CD4-positive, CD25-positive, alpha-beta regulatory T cell (primary cell): ENCODE results near the gene C1orf56. TPM values are rescaled to one million over a fixed set of nuclear protein-coding genes. Genes with fewer than 3 reads are reported as not detected.

Source experiments
- ATAC-seq, 2 donors: fragments of 150-1000 bp; cut with Tn5 transposase; one replicate each; pipeline ENCODE4 v1.10.0; 2021; ENCODE audit warnings: low read depth in 2 of 2, moderate number of reproducible peaks in 2 of 2, moderate library complexity in 1 of 2
- DNase-seq, 3 donors: peaks; one replicate each; pipeline versions ENCODE4 v3.0.0 to v3.0.0-alpha.2; 2012 to 2022; ENCODE audit warnings: mixed read lengths in 1 of 3
- H3K27ac ChIP-seq: one replicate; pipeline ENCODE4 v1.7.0; 2013; ENCODE audit warnings: mild to moderate bottlenecking, low read length; ENCODE audit not compliant: insufficient read depth, poor library complexity, severe bottlenecking
- H3K27me3 ChIP-seq: one replicate; pipeline ENCODE4 v1.7.0; 2013; ENCODE audit warnings: low read length; ENCODE audit not compliant: control insufficient read depth, insufficient read depth
- H3K36me3 ChIP-seq: one replicate; pipeline ENCODE4 v1.7.0; 2013; ENCODE audit warnings: mild to moderate bottlenecking, low read length, moderate library complexity; ENCODE audit not compliant: control insufficient read depth, insufficient read depth
- H3K4me1 ChIP-seq: 2 replicates; pipeline ENCODE4 v1.7.0; 2013; ENCODE audit warnings: mild to moderate bottlenecking, low read length; ENCODE audit not compliant: insufficient read depth, control insufficient read depth, poor library complexity, severe bottlenecking
- H3K4me3 ChIP-seq: one replicate; pipeline ENCODE4 v1.7.0; 2013; ENCODE audit warnings: low read depth, mild to moderate bottlenecking, low read length, moderate library complexity
- H3K9me3 ChIP-seq, 2 experiments: 1 replicate in 1 of 2; 2 replicates in 1 of 2; pipeline ENCODE4 v1.7.0; 2013; ENCODE audit warnings: low read length in 2 of 2, mild to moderate bottlenecking in 1 of 2, moderate library complexity in 1 of 2; ENCODE audit not compliant: control insufficient read depth in 2 of 2
- H3K27ac Mint-ChIP-seq, 3 donors: one replicate each; pipeline ENCODE4 v1.8.0; 2020 to 2022; ENCODE audit warnings: mild to moderate bottlenecking in 3 of 3, mixed read lengths in 3 of 3, moderate library complexity in 2 of 3
- H3K27me3 Mint-ChIP-seq: one replicate; pipeline ENCODE4 v1.8.0; 2022; ENCODE audit warnings: mild to moderate bottlenecking, mixed read lengths
- H3K36me3 Mint-ChIP-seq: one replicate; pipeline ENCODE4 v1.8.0; 2020; ENCODE audit warnings: mixed read lengths
- H3K4me1 Mint-ChIP-seq, 4 donors: one replicate each; pipeline ENCODE4 v1.8.0; 2020 to 2022; ENCODE audit warnings: mixed read lengths in 4 of 4, mild to moderate bottlenecking in 1 of 4
- H3K4me3 Mint-ChIP-seq, 4 donors: one replicate each; pipeline ENCODE4 v1.8.0; 2020 to 2022; ENCODE audit warnings: mild to moderate bottlenecking in 4 of 4, mixed read lengths in 4 of 4, moderate library complexity in 3 of 4
- H3K9me3 Mint-ChIP-seq, 7 donors: one replicate each; pipeline ENCODE4 v1.8.0; 2020 to 2022; ENCODE audit warnings: mixed read lengths in 7 of 7, mild to moderate bottlenecking in 3 of 7, moderate library complexity in 2 of 7
- polyA plus RNA-seq, 4 donors: library from polyadenylated mRNA; unstranded; fragments of 300-500 nt; fragmentation: Illumina TruSeq; gene quantifications; one replicate each; pipeline ENCODE4 v1.2.3, GENCODE V29; 2021
- total RNA-seq: library from RNA; stranded (reverse); gene quantifications from one replicate; pipeline ENCODE4 v1.2.3, GENCODE V29; 2022

C1orf56 gene, protein sequence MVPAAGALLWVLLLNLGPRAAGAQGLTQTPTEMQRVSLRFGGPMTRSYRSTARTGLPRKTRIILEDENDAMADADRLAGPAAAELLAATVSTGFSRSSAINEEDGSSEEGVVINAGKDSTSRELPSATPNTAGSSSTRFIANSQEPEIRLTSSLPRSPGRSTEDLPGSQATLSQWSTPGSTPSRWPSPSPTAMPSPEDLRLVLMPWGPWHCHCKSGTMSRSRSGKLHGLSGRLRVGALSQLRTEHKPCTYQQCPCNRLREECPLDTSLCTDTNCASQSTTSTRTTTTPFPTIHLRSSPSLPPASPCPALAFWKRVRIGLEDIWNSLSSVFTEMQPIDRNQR
- total RNA-seq (0.67 TPM), polyA plus RNA-seq (1 to 10 TPM; 3.5 to 4.8 (median 4.1) TPM)

DNA sequence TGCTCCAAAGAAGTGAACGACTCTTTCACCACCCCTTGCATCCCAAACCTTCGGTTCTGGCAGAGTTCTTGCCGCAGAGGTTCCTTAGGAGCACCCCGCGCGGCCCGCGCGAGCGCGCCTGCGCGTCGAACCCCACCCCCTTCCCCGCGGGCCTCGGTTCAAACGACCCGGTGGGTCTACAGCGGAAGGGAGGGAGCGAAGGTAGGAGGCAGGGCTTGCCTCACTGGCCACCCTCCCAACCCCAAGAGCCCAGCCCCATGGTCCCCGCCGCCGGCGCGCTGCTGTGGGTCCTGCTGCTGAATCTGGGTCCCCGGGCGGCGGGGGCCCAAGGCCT is at the start of gene C1orf56:
Gene C1orf56 (plus strand): TSS at position 161 of the 334 bp plus-strand sequence. CDS start 97 bp downstream, at position 258.
- H3K9me3 ChIP-seq, result no peaks in the 10 kb centered on the region
- no peaks in the 10 kb centered on the region for H3K27me3 ChIP-seq
- H3K27ac ChIP-seq, result peak within 1 kb of the TSS; percentile 84
- DNase-seq (peak; percentile 50 to 77 (median 60)), ATAC-seq (peak; percentile 63 to 66)
- H3K4me3 Mint-ChIP-seq, result peak within 1 kb of the TSS; percentile 89 to 97 (median 93)
- peaks cover 14% of the 10 kb centered on the region for H3K36me3 ChIP-seq
- peaks cover 10% of the 10 kb centered on the region for H3K36me3 Mint-ChIP-seq
- peaks cover 0 to 2% (median 0%) of the 10 kb centered on the region in 7 donors for H3K9me3 Mint-ChIP-seq
- peak within 1 kb of the TSS; percentile 89 for H3K4me3 ChIP-seq
- H3K4me1 ChIP-seq, result peaks cover 50% of the 10 kb centered on the region
- peak within 1 kb of the TSS; percentile 91 to 93 (median 91) for H3K27ac Mint-ChIP-seq
- peaks cover 28 to 82% (median 52%) of the 10 kb centered on the region in 4 donors for H3K4me1 Mint-ChIP-seq
- H3K27me3 Mint-ChIP-seq, result no peaks in the 10 kb centered on the region

DNA sequence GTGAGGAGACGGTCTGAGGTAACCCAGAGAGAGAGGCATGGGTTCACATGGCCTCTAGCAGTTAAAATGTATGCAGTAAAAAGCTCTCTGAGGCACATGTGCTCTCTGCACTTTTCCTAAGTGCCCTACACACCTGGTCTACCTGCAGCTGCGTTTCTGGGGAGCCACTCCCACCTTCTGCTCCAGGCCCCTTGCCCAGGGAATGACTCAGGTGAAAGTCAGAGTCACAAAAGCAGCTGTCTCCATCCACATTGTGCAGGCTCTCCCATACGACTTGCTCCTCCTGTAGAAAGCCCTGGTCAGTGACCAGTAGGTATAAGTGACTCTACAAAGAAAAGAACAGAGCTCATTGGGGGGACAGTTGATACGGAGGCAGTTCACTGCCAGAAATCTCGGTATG is 49.6 kb upstream of the C1orf56 start:
- Histone ChIP-seq H3K27ac (no peak overlapping the region), H3K27me3 (no peaks in the 10 kb centered on the region), H3K9me3 (no peaks in the 10 kb centered on the region), H3K4me1 (peaks cover 12% of the 10 kb centered on the region), H3K36me3 (peaks cover 37% of the 10 kb centered on the region), H3K4me3 (no peak overlapping the region)
- Mint-ChIP-seq H3K27ac (peak overlapping the region in 1 of 3 donors; percentile 63), H3K36me3 (peaks cover 29% of the 10 kb centered on the region), H3K4me1 (peaks cover 0 to 31% (median 22%) of the 10 kb centered on the region in 4 donors), H3K4me3 (no peak overlapping the region), H3K9me3 (no peaks in the 10 kb centered on the region), H3K27me3 (no peaks in the 10 kb centered on the region)
- ATAC-seq (no peak), DNase-seq (no peak)

DNA sequence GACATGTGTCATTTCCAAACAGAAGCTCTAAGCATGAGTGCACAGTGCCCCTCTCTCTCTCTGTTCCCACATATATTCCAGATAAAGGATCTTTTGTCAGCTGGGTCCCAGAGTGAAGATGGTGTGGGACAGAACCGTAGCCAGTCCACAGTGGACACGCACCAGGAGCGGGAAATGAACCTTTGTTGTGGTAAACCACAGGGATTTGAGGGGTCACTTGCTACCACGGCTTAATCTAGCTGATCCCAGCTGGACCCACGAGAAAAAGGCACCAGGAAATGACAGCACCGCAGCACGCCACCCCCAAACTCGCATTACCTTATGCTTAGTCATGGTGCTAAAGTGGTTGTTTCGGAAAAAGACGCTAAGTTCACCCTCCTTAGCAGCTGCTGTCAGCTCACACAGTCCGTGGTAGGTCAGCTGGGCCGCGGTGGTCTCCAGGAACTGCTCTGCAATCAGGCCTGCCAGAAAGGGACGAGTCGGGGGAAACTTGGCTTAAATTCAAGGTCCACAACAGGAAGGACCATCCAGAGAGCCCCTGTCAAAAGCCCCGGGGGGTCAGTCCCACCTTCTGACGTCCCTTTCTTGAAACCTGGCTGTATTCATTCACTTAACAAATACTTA is 48.4 kb upstream of the C1orf56 start:
- H3K4me1 Mint-ChIP-seq, result peaks cover 0 to 39% (median 26%) of the 10 kb centered on the region in 4 donors
- ATAC-seq, result no peak
- no peaks in the 10 kb centered on the region for H3K9me3 Mint-ChIP-seq
- peaks cover 30% of the 10 kb centered on the region for H3K36me3 Mint-ChIP-seq
- DNase-seq, result no peak
- H3K4me3 ChIP-seq, result no peak overlapping the region
- H3K4me3 Mint-ChIP-seq, result no peak overlapping the region
- no peak overlapping the region for H3K27ac ChIP-seq
- H3K27me3 Mint-ChIP-seq, result no peaks in the 10 kb centered on the region
- H3K27ac Mint-ChIP-seq, result peak overlapping the region in 2 of 3 donors; percentile 42 to 63
- no peaks in the 10 kb centered on the region for H3K9me3 ChIP-seq
- peaks cover 23% of the 10 kb centered on the region for H3K4me1 ChIP-seq
- peaks cover 37% of the 10 kb centered on the region for H3K36me3 ChIP-seq
- no peaks in the 10 kb centered on the region for H3K27me3 ChIP-seq

DNA sequence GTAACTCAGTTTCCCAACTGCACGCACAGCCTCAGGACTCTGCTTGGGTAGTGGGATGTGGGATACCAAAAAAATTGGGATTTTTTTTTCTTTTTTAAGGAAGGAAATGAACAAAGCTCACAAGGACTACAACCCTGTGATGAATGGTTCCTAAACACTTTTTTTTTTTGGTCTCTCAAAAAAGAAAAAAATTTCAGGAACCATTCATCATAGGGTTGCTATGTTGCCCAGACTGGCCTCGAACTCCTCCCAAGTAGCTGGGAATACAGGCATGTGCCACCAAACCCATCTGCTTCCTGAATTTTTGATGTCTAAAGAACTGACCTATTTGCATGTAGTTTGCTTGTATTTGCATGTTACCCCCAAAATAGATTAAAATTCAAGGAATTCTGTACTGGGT is 47.6 kb upstream of the C1orf56 start:
- Mint-ChIP-seq H3K27ac (peak overlapping the region in 1 of 3 donors; percentile 14), H3K27me3 (no peaks in the 10 kb centered on the region)
- no peaks in the 10 kb centered on the region for H3K9me3 ChIP-seq

DNA sequence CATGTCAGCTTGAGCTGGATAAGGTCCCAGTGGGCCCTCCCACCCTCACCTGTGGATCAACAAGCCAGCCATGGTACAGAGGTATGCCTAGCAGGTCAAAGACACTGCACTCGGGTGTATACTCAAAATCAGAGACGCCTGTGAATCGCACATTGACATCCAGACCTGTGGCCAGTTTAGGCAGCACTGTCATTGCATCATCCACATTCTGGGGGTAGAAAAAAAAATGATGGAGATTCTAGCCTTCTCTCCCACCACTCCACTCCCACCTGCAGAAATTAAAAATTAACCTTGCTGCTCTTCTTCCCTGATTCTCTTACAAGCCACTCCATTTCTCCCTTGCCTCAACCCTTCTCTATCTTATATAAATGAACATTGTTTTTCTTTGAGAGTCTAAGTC is 47.1 kb upstream of the C1orf56 start:
- H3K4me1 Mint-ChIP-seq, result peaks cover 0 to 49% (median 28%) of the 10 kb centered on the region in 4 donors

More for the DNA sequence above, 47.6 kb upstream of the C1orf56 start:
- peaks cover 37% of the 10 kb centered on the region for H3K36me3 ChIP-seq
- ATAC-seq (no peak), DNase-seq (no peak)
- peaks cover 27% of the 10 kb centered on the region for H3K4me1 ChIP-seq
- no peaks in the 10 kb centered on the region for H3K27me3 ChIP-seq
- Mint-ChIP-seq H3K36me3 (peaks cover 27% of the 10 kb centered on the region), H3K4me3 (no peak overlapping the region), H3K9me3 (no peaks in the 10 kb centered on the region), H3K4me1 (peaks cover 0 to 46% (median 26%) of the 10 kb centered on the region in 4 donors)
- H3K27ac ChIP-seq, result no peak overlapping the region
- no peak overlapping the region for H3K4me3 ChIP-seq

DNA sequence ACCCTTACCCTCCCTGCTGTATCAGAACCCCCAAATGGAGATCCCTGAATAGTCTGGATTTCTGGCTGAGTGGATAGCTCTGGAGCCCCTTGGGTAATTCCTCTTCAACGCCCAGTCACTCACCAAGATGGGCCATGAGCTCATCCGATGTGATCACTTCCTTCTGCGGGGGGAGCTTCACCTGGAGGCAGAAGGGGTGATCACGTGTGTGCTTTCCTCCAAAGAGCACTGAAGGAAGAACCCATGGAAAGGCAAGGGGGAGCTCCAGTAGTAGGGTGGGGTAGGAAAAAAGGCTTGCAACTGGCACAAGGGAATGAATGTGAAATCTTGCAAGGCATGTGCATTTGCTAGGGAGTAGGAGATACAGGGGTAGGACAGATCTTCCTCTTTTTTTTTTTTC is 45.9 kb upstream of the C1orf56 start:
- H3K4me1 ChIP-seq, result peaks cover 38% of the 10 kb centered on the region
- H3K36me3 ChIP-seq, result peaks cover 37% of the 10 kb centered on the region
- H3K9me3 ChIP-seq, result no peaks in the 10 kb centered on the region
- H3K4me3 ChIP-seq, result no peak overlapping the region
- Mint-ChIP-seq H3K9me3 (no peaks in the 10 kb centered on the region), H3K27me3 (no peaks in the 10 kb centered on the region), H3K4me1 (peaks cover 0 to 57% (median 34%) of the 10 kb centered on the region in 4 donors), H3K4me3 (peak overlapping the region in 3 of 4 donors; percentile 35 to 76 (median 71)), H3K36me3 (peaks cover 27% of the 10 kb centered on the region), H3K27ac (peak overlapping the region; percentile 10 to 97 (median 53))
- no peak overlapping the region for H3K27ac ChIP-seq
- ATAC-seq (no peak), DNase-seq (no peak)
- H3K27me3 ChIP-seq, result no peaks in the 10 kb centered on the region

More for the DNA sequence above, 47.1 kb upstream of the C1orf56 start:
- no peaks in the 10 kb centered on the region for H3K27me3 ChIP-seq
- ATAC-seq (no peak), DNase-seq (no peak)
- H3K27ac ChIP-seq, result no peak overlapping the region
- no peaks in the 10 kb centered on the region for H3K27me3 Mint-ChIP-seq
- peaks cover 32% of the 10 kb centered on the region for H3K4me1 ChIP-seq
- no peaks in the 10 kb centered on the region for H3K9me3 ChIP-seq
- no peak overlapping the region for H3K4me3 Mint-ChIP-seq
- peaks cover 37% of the 10 kb centered on the region for H3K36me3 ChIP-seq
- H3K36me3 Mint-ChIP-seq, result peaks cover 27% of the 10 kb centered on the region
- no peak overlapping the region for H3K4me3 ChIP-seq
- H3K9me3 Mint-ChIP-seq, result no peaks in the 10 kb centered on the region
- peak overlapping the region in 1 of 3 donors; percentile 59 for H3K27ac Mint-ChIP-seq

DNA sequence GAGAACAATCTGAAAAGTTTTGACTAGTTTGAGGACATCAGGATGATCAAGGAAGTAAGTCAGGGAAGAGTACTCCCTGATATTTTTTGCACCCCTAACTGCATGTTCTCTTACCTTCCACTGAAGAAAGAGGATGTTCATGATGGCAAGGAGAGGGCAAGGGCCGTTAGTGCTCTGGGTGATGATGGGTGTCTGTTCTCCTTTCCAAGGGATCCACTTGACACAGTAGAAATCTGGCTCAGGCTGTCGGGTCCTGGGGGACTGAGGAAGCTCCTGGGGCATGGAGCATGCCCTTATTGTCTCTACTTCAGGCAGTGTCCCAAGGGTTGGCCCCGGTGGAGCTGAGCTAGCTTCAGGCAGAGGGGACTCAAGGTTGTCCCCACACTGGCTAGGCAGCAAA is 45.5 kb upstream of the C1orf56 start:
- H3K27ac Mint-ChIP-seq, result peak overlapping the region; percentile 10 to 97 (median 53)
- Histone ChIP-seq H3K4me1 (peaks cover 43% of the 10 kb centered on the region), H3K27ac (no peak overlapping the region), H3K4me3 (no peak overlapping the region), H3K36me3 (peaks cover 33% of the 10 kb centered on the region), H3K27me3 (no peaks in the 10 kb centered on the region), H3K9me3 (no peaks in the 10 kb centered on the region)
- ATAC-seq (no peak), DNase-seq (no peak)
- peaks cover 27% of the 10 kb centered on the region for H3K36me3 Mint-ChIP-seq
- H3K27me3 Mint-ChIP-seq, result no peaks in the 10 kb centered on the region
- peak overlapping the region in 3 of 4 donors; percentile 21 to 76 (median 71) for H3K4me3 Mint-ChIP-seq
- H3K9me3 Mint-ChIP-seq, result no peaks in the 10 kb centered on the region
- H3K4me1 Mint-ChIP-seq, result peaks cover 0 to 61% (median 37%) of the 10 kb centered on the region in 4 donors
